Neural crest cell (in vitro differentiated cells): ENCODE results near the gene OR1S2. TPM values are rescaled to one million over a fixed set of nuclear protein-coding genes. Genes with fewer than 3 reads are reported as not detected.

Source experiments
- DNase-seq: peaks from one replicate; pipeline ENCODE4 v3.0.0; 2021; ENCODE audit warnings: low read depth, mixed read lengths, low spot score
- H3K27ac Mint-ChIP-seq: one replicate; pipeline ENCODE4 v1.8.0; 2021; ENCODE audit warnings: mild to moderate bottlenecking, mixed read lengths; ENCODE audit not compliant: unreplicated experiment
- H3K27me3 Mint-ChIP-seq: 2 replicates; pipeline ENCODE4 v1.8.0; 2021; ENCODE audit warnings: low read depth, mild to moderate bottlenecking, mixed read lengths
- H3K36me3 Mint-ChIP-seq: 2 replicates; pipeline ENCODE4 v1.8.0; 2021; ENCODE audit warnings: low read depth, mild to moderate bottlenecking, mixed read lengths
- H3K4me1 Mint-ChIP-seq: 2 replicates; pipeline ENCODE4 v1.8.0; 2021; ENCODE audit warnings: mixed read lengths
- H3K4me3 Mint-ChIP-seq: one replicate; pipeline ENCODE4 v1.8.0; 2021; ENCODE audit warnings: mild to moderate bottlenecking, mixed read lengths
- H3K9me3 Mint-ChIP-seq: 2 replicates; pipeline ENCODE4 v1.8.0; 2021; ENCODE audit warnings: mixed read lengths
- total RNA-seq: library from RNA; stranded (reverse); gene quantifications from 2 replicates; pipeline ENCODE4 v1.2.1, GENCODE V29; 2021
- TF ChIP-seq, protein P1 (sequence below): fragments of 200-600 bp; sonication (generic); conservative IDR thresholded peaks from 2 replicates; pipeline ENCODE4 v1.5.0; 2021; ENCODE audit warnings: antibody characterized with exemption, mild to moderate bottlenecking

The OR1S2 gene
- total RNA-seq, 1 donor from 2014 or later, result not detected

DNA sequence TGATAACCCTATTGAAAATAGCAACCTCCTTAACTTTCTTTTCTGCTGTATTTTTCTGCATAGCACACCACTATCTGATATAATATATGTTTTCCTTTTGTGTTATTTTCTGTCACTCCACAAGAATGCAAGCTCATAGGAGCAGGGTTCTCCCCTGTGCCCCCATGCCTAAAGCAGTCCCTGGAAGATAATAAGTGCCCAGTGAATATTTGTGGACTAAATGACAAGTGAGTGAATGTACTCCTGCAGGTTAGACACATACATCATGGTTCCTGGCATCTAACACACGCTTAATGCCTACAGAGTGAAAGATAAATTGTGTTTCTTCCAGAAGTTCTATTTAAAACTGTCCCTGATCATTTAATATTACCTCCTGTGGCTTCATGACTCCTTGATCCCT lies 39.0 kb downstream of the OR1S2 start:
- Mint-ChIP-seq H3K9me3 (no peaks in the 10 kb centered on the region), H3K4me1 (peaks cover 10% of the 10 kb centered on the region), H3K27me3 (peaks cover 9% of the 10 kb centered on the region), H3K36me3 (no peaks in the 10 kb centered on the region), H3K4me3 (no peak overlapping the region), H3K27ac (no peak overlapping the region)
- DNase-seq, result no peak
- TF ChIP-seq, protein P1, sequence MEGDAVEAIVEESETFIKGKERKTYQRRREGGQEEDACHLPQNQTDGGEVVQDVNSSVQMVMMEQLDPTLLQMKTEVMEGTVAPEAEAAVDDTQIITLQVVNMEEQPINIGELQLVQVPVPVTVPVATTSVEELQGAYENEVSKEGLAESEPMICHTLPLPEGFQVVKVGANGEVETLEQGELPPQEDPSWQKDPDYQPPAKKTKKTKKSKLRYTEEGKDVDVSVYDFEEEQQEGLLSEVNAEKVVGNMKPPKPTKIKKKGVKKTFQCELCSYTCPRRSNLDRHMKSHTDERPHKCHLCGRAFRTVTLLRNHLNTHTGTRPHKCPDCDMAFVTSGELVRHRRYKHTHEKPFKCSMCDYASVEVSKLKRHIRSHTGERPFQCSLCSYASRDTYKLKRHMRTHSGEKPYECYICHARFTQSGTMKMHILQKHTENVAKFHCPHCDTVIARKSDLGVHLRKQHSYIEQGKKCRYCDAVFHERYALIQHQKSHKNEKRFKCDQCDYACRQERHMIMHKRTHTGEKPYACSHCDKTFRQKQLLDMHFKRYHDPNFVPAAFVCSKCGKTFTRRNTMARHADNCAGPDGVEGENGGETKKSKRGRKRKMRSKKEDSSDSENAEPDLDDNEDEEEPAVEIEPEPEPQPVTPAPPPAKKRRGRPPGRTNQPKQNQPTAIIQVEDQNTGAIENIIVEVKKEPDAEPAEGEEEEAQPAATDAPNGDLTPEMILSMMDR, result no peak

- no peak for DNase-seq
- Mint-ChIP-seq H3K4me3 (no peak overlapping the region), H3K27me3 (peaks cover 9% of the 10 kb centered on the region), H3K27ac (no peak overlapping the region), H3K4me1 (peaks cover 10% of the 10 kb centered on the region), H3K9me3 (no peaks in the 10 kb centered on the region), H3K36me3 (no peaks in the 10 kb centered on the region)
- TF ChIP-seq, protein P1, result no peak
Observed at GRCh38 chr11:58164389-58164788, 39.6 kb downstream of the OR1S2 start.

Other genes starting within 250 kb of the OR1S2 start
- not detected in 2 replicates for gene OR9Q1, start 180.3 kb downstream of the OR1S2 start, total RNA-seq
- gene OR6Q1, start 173.2 kb downstream of the OR1S2 start, total RNA-seq, result not detected in 2 replicates
- not detected in 2 replicates for gene OR9I1, start 78.6 kb downstream of the OR1S2 start, total RNA-seq
- not detected in 2 replicates for gene OR9Q2, start 15.1 kb downstream of the OR1S2 start, total RNA-seq
- not detected in 2 replicates for gene OR1S1, start 8.6 kb upstream of the OR1S2 start, total RNA-seq
- gene OR10Q1, start 24.8 kb upstream of the OR1S2 start, total RNA-seq, result not detected in 2 replicates
- not detected in 2 replicates for gene OR10W1, start 64.1 kb upstream of the OR1S2 start, total RNA-seq
- not detected in 2 replicates for gene OR5B17, start 154.9 kb upstream of the OR1S2 start, total RNA-seq
- gene OR5B3, start 202.7 kb upstream of the OR1S2 start, total RNA-seq, result not detected in 2 replicates
- not detected in 2 replicates for gene OR5B2, start 224.0 kb upstream of the OR1S2 start, total RNA-seq
- not detected in 2 replicates for gene OR5B12, start 238.1 kb upstream of the OR1S2 start, total RNA-seq